Calu3 (cell line): ENCODE data around the gene TMEM178B. TPM values are rescaled to one million over a fixed set of nuclear protein-coding genes. Genes with fewer than 3 reads are reported as not detected.

ENCODE experiments used
- BruUV-seq: library from RNA; stranded (reverse); fragments of 400-500 nt; replicated peaks from 2 replicates; lab custom pipeline; 2021; lab: Mats Ljungman, UMichigan
- CTCF ChIA-PET: fragments of 300-600 bp; sonication (Branson Sonifier 250); formaldehyde crosslinking; loops from one replicate; lab custom pipeline; 2022; ENCODE audit warnings: antibody characterized with exemption; lab: Charles Lee
- DNase-seq: peaks from one replicate; pipeline ENCODE4 v3.0.0; 2022
- H3K27ac Mint-ChIP-seq: one replicate; pipeline ENCODE4 v1.8.0; 2022; ENCODE audit warnings: mixed read lengths; ENCODE audit not compliant: unreplicated experiment
- H3K27me3 Mint-ChIP-seq: one replicate; pipeline ENCODE4 v1.8.0; 2022; ENCODE audit warnings: mixed read lengths; ENCODE audit not compliant: unreplicated experiment
- H3K36me3 Mint-ChIP-seq: one replicate; pipeline ENCODE4 v1.8.0; 2022; ENCODE audit warnings: mild to moderate bottlenecking, moderate library complexity, mixed read lengths; ENCODE audit not compliant: insufficient read depth, unreplicated experiment
- H3K4me1 Mint-ChIP-seq: one replicate; pipeline ENCODE4 v1.8.0; 2022; ENCODE audit warnings: mild to moderate bottlenecking, low read depth, mixed read lengths; ENCODE audit not compliant: unreplicated experiment
- H3K4me3 Mint-ChIP-seq: one replicate; pipeline ENCODE4 v1.8.0; 2022; ENCODE audit warnings: mild to moderate bottlenecking, low read depth, moderate library complexity, mixed read lengths; ENCODE audit not compliant: unreplicated experiment
- H3K9me3 Mint-ChIP-seq: one replicate; pipeline ENCODE4 v1.8.0; 2022; ENCODE audit warnings: low read depth, mixed read lengths; ENCODE audit not compliant: unreplicated experiment
- intact Hi-C: fragments of 100-400 bp; cut with micrococcal nuclease; formaldehyde crosslinking; loops from one replicate; pipeline ENCODE4 v1.10.0; 2022; ENCODE audit not compliant: unreplicated experiment
- total RNA-seq: library from RNA; stranded (reverse); gene quantifications from 2 replicates; pipeline ENCODE4 v1.2.3, GENCODE V29; 2022
- TF ChIP-seq, protein P1 (sequence below): fragments of 200-600 bp; IDR thresholded peaks from one replicate; pipeline ENCODE4 v1.8.0; 2022; ENCODE audit warnings: antibody characterized with exemption; ENCODE audit not compliant: unreplicated experiment

Gene TMEM178B
- total RNA-seq, 1 experiment from 2014 or later, result 1.5 TPM

DNA sequence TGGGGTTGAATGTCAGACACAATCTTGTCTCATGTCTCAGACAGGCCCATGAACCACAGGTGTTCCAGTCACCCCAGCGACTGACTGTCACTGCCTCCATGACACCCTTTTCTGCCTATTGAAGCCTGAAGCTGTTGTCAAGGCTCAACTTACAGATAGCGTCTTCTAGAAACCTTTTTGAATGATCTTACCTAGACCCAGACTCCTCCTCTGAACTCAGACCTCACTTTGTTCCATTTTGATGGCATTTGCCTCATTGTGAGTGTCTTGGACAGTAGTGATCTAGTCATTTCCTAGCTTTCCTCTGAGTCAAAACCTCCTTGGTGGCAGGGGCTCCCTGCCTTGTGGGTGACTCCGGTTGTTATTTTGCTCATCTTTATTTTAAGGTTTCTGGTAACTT, 379.0 kb downstream of the TMEM178B start:
- CTCF ChIA-PET, result no interaction called here
- BruUV-seq, result no TSS peak
- H3K27ac Mint-ChIP-seq, result no peak overlapping the region

DNA sequence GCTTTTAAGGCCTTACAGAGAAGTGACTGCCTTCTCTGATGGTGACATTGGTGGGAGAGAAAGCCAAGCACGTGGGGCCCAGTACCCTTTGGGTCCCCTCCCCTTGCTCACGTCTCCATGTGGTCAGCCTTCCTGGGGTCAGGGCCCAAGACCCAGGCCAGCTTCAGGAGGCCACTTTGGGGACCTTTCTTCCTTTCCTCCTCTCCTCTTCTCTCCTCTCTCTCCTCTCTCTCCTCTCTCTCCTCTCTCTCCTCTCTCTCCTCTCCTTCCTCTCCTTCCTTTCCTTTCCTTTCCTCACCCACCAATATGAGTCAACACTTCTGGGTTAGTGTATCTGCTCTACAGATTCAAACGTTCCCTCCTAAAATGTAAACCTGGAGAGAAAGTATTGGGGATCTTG, 380.5 kb downstream of the TMEM178B start:
- CTCF ChIA-PET, result no interaction called here
- TF ChIP-seq, protein P1, sequence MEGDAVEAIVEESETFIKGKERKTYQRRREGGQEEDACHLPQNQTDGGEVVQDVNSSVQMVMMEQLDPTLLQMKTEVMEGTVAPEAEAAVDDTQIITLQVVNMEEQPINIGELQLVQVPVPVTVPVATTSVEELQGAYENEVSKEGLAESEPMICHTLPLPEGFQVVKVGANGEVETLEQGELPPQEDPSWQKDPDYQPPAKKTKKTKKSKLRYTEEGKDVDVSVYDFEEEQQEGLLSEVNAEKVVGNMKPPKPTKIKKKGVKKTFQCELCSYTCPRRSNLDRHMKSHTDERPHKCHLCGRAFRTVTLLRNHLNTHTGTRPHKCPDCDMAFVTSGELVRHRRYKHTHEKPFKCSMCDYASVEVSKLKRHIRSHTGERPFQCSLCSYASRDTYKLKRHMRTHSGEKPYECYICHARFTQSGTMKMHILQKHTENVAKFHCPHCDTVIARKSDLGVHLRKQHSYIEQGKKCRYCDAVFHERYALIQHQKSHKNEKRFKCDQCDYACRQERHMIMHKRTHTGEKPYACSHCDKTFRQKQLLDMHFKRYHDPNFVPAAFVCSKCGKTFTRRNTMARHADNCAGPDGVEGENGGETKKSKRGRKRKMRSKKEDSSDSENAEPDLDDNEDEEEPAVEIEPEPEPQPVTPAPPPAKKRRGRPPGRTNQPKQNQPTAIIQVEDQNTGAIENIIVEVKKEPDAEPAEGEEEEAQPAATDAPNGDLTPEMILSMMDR, result no peak
- Mint-ChIP-seq H3K27ac (no peak overlapping the region), H3K9me3 (peaks cover 2% of the 10 kb centered on the region), H3K4me3 (no peak overlapping the region), H3K4me1 (no peaks in the 10 kb centered on the region), H3K36me3 (no peaks in the 10 kb centered on the region), H3K27me3 (peaks cover 13% of the 10 kb centered on the region)
- BruUV-seq, result no TSS peak
- DNase-seq, result no peak
- intact Hi-C loops, result no loop called here

More for the DNA sequence above, 379.0 kb downstream of the TMEM178B start:
- TF ChIP-seq, protein P1, result no peak
- Mint-ChIP-seq H3K4me1 (no peaks in the 10 kb centered on the region), H3K36me3 (no peaks in the 10 kb centered on the region), H3K4me3 (no peak overlapping the region), H3K27me3 (peaks cover 13% of the 10 kb centered on the region), H3K9me3 (peaks cover 5% of the 10 kb centered on the region)
- intact Hi-C loops, result no loop called here
- DNase-seq, result no peak

DNA sequence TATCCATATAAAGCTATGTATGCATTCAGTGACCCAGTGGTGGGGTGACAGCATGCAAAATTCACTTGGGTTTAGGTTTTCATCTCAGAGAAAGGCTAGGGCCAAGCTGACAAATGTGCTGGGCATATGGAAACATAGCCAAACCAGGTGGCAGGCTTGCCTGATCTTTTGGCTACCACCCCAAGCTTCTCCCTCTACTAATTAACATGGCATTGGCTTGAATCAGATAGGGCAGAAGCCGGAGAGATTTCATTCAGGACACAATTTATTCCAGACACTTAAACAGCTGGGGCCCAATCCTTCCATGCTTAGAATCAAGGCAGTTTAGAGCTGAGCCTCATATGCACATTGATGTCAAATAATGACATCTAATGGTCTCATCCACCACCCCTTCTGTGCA, 381.9 kb downstream of the TMEM178B start:
- DNase-seq, result no peak
- TF ChIP-seq, protein P1, result no peak
- H3K9me3 Mint-ChIP-seq, result peaks cover 2% of the 10 kb centered on the region
- CTCF ChIA-PET, result no interaction called here
- H3K27ac Mint-ChIP-seq, result no peak overlapping the region
- intact Hi-C loops, result no loop called here
- no peak overlapping the region for H3K4me3 Mint-ChIP-seq
- H3K27me3 Mint-ChIP-seq, result peaks cover 13% of the 10 kb centered on the region
- BruUV-seq, result no TSS peak
- no peaks in the 10 kb centered on the region for H3K36me3 Mint-ChIP-seq
- H3K4me1 Mint-ChIP-seq, result no peaks in the 10 kb centered on the region

DNA sequence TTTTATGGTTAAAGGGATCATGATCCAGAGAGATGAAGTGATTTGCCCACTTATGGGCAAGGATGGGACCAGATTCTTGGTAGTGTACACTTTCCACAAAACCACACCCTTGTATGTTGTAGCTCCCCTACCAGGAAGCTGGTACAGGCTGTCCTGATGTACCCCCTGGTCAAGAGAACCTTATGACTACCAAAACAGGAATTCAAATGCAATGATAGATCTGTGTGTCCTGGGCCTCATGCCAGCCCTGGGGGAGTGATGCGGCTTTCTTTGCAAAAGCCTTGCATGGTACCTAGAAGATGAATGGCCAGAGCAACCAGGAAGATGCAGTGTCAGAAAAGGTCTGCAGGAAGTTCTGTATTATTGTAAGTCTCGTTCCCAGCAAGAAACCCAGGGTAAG, 382.4 kb downstream of the TMEM178B start:
- DNase-seq, result no peak
- Mint-ChIP-seq H3K27ac (no peak overlapping the region), H3K9me3 (peaks cover 2% of the 10 kb centered on the region), H3K36me3 (no peaks in the 10 kb centered on the region), H3K27me3 (peaks cover 13% of the 10 kb centered on the region), H3K4me1 (no peaks in the 10 kb centered on the region), H3K4me3 (no peak overlapping the region)
- intact Hi-C loops, result no loop called here
- BruUV-seq, result no TSS peak
- TF ChIP-seq, protein P1, result no peak
- CTCF ChIA-PET, result no interaction called here
